HG02763 (cell line): ENCODE data around the gene HECW1.

Source experiments
- ATAC-seq: cut with Tn5 transposase; IDR thresholded peaks from one replicate; pipeline ENCODE4 v1.9.1; 2021; ENCODE audit warnings: mild to moderate bottlenecking, moderate library complexity; ENCODE audit not compliant: unreplicated experiment

Gene HECW1

DNA sequence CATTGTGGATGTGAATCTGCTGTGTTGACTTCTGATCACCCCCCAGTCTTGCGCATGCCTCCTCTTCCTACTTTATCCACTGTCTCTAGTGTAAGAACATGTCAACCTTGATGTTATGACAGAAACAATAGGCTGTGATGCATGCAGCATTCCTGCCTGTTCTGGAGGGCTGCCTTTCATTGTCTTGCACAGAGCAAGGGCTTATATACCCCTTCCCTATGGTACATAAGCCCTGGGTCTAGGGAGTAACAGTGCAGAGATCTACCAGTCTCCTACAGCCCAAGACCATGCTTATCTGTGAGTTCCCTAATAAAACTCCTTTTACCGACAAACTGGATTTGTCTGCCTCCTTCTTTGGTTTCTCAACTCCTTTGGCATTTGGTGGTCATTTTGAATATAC, 293.5 kb downstream of the HECW1 start:
- no peak for ATAC-seq

DNA sequence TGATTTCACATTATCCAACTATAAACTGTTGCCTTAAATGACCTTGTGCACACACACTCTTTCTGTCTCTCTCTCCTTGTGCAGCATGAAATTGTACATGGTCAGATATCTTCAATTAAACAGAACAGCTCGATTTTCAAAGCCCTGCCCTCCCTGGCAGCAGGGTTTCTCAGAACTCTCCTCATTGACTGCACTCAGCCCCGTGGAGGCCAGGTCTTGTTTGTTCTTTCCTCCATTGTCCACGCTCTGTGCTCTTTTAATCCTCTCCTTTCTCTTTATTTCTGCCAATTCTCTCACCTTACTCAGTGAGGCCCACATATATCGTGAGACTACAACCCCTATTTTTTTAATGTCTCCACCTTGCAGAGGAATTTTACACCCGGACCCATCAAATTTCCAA, 294.5 kb downstream of the HECW1 start:
- ATAC-seq, result no peak

- no peak for ATAC-seq
Observed at GRCh38 chr7:43408981-43409380, 296.5 kb downstream of the HECW1 start.

GRCh38 chr7:43417455-43417854, 305.0 kb downstream of the HECW1 start:
- ATAC-seq, result no peak

GRCh38 chr7:43430411-43430810, 318.0 kb downstream of the HECW1 start:
- ATAC-seq, result no peak

DNA sequence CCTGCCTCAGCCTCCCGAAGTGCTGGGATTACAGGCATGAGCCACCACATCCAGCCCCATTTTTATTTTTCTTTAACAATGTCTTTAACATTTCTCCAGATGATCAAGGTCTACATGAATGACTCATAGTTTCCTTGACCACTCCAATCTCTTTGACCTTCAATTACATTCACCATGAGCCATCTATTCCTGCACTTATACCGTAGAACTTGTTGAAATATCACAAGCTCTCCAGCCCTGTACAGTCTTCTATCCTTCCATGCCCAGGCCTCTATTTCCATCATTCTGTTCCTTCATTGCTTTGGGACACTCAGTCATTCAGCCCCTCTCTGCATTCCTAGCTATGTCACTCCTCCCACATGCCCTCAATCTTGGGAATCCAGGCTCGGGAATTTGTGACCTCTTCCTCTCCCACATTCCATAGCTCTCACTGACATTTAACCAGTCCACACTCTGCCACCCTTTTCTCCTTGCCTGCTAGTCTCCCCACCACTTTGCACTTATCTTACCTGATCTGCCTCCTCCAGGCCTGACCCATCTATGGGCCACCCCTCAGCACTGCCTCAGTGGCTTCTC, 318.7 kb downstream of the HECW1 start:
- ATAC-seq, result no peak

DNA sequence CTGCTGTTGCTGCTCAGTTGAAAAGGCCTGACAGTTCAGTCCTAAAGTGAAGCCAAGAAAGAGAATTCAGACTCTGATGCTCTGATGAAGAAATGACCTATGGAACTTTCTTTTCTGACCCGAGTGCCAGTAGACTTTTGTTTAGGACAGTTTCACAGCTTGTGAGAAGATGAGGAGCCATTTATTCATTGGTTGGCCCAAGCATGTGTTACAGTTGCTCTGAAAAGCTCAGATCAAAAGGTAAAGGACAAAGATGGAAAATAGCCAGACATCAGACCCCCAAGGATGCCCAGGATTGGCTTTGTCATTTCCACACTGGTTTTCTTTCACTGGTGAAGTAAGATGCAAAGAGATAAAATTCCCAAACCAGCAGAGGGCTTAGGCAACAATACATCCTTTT, 321.2 kb downstream of the HECW1 start:
- ATAC-seq, result no peak

DNA sequence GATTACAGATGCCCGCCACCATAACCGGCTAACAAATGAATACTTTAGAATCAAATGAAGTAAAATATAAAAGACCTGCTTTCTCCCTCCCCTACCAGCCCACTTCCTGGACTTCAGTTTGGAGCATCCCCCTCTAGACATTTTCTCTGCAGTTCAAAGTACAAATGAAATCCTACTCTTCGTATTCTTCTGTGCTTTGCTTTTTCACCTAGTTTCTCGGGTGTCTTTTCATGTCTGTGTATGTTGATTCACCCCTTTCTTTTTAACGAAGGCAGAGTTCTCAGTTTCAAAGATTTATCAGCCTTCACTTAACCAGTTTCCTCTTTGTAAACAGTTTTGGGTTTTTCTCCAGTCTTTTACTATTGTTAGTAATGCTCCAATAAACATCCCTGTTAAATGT, 324.6 kb downstream of the HECW1 start:
- no peak for ATAC-seq

DNA sequence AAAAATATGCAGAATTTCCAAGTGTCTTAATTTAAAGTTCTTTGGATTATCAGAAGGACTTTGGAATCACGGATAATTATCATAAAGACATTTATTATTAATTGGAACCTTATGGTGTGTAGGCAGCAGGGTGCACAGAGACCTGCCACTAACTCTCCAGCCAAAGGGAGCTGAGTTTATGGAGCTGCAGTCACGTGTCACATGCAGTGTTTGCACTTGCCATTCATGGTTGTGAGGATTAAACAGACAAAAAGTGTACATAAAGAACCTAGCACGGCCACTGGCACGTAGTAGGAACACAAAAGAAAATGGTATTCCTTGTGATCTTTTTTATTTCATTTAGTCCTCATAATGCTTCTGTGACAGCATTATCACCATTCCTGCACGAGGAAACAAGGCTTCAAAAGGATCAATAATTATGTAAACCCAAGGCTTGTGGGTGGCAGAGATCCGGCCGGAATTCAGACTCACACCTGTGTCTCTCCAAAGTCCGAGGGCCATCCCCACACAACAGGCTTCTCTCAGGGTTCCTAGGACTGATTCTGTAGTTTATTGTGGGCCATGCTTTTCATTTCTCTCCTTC, 326.5 kb downstream of the HECW1 start:
- no peak for ATAC-seq

- peak; percentile 56 for ATAC-seq
Observed at GRCh38 chr7:43439631-43440401, 327.4 kb downstream of the HECW1 start.

GRCh38 chr7:43441231-43442130, 329.0 kb downstream of the HECW1 start:
- no peak for ATAC-seq

DNA sequence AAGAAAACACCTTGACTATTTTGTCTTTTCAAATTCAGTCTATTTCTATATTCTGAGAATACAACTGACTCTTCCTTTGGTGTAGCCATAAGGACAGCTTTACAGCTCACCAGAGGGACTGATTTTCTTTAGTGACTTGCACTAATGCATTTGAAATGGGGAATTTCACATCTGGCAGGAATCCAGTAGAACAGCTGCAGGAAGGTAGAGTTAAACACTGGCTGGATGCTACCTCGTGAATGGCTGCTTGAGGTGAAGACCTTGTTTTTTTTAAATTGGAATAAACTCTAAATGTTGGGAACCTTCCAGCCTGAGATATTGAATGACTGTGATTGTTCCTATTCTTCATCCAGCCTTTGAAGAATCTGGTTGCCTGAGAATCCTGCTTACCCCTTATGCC, 330.9 kb downstream of the HECW1 start:
- no peak for ATAC-seq

DNA sequence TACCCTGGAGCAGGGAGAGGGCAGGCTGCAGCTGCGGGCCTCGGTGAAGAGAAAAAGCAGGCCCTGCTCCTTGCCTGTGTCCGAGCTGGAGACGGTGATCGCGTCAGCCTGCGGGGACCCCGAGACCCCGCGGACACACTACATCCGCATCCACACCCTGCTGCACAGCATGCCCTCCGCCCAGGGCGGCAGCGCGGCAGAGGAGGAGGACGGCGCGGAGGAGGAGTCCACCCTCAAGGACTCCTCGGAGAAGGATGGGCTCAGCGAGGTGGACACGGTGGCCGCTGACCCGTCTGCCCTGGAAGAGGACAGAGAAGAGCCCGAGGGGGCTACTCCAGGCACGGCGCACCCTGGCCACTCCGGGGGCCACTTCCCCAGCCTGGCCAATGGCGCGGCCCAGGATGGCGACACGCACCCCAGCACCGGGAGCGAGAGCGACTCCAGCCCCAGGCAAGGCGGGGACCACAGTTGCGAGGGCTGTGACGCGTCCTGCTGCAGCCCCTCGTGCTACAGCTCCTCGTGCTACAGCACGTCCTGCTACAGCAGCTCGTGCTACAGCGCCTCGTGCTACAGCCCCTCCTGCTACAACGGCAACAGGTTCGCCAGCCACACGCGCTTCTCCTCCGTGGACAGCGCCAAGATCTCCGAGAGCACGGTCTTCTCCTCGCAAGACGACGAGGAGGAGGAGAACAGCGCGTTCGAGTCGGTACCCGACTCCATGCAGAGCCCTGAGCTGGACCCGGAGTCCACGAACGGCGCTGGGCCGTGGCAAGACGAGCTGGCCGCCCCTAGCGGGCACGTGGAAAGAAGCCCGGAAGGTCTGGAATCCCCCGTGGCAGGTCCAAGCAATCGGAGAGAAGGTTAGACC, 332.5 kb downstream of the HECW1 start:
- no peak for ATAC-seq

- no peak for ATAC-seq
Observed at GRCh38 chr7:43449577-43449976, 337.1 kb downstream of the HECW1 start.

GRCh38 chr7:43450894-43451293, 338.4 kb downstream of the HECW1 start:
- ATAC-seq, result no peak

DNA sequence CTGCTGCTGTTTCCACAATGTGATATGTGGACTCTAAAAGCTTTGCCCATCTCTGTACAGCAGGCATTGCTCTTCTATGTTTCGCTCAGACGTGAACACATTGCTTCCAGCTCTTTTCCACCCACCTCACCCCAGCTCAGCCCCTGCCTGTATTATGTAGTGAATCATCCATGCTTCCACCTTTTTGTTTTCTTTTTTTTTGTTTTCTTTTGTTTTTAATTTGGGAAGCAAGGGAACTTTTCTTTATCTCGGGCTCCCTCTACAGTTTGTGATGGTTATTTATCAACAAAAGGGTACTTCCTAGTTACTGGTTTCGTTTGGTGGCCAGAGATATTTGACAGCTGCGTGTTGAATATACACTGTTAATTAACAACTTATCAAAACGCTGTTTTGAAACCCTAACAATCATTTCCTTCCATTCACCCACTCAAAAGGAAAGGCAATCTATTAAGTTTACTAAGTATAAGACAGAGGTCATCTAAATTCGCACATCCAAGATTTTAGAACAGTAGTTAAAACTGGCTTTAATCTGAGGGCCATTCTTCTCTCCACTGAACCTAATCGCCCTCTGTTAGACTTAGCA, 342.6 kb downstream of the HECW1 start:
- no peak for ATAC-seq

DNA sequence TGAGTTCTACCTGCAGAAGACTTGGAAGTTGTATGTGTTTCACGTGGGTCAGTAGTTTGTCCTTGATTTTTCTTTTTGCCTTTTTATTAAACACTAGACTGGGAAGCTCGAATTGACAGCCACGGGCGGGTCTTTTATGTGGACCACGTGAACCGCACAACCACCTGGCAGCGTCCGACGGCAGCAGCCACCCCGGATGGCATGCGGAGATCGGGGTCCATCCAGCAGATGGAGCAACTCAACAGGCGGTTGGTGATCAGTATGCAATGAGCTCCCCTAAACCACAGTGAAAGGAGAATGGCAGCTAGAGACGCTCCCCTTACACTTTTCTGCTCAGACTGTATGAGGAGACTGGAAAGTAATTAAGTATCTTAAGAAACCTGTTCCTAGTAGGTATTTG, 343.8 kb downstream of the HECW1 start:
- ATAC-seq, result no peak

GRCh38 chr7:43458330-43459018, 346.0 kb downstream of the HECW1 start:
- no peak for ATAC-seq

- no peak for ATAC-seq
Observed at GRCh38 chr7:43459019-43459337, 346.5 kb downstream of the HECW1 start.
